ENCODE results near the gene CHTOP.
"Not testable (repeated sequence)": the region's sequence is repeated elsewhere in the genome, so short reads cannot be mapped to it uniquely, and the experiment has no call there.

CHTOP gene

GRCh38 chr1:153667439-153667838, 33.6 kb downstream of the CHTOP start:
- DNase-seq: no peak

GRCh38 chr1:153668672-153669071, 34.8 kb downstream of the CHTOP start:
- not testable (repeated sequence) for DNase-seq

GRCh38 chr1:153669606-153670005, 35.7 kb downstream of the CHTOP start:
- no peak for DNase-seq

- DNase-seq: no peak
Observed at GRCh38 chr1:153670257-153670858, 36.5 kb downstream of the CHTOP start.

- DNase-seq: peak; percentile 99
Observed at GRCh38 chr1:153670859-153671627, 37.2 kb downstream of the CHTOP start, which contains the start of gene ILF2. TSS of gene ILF2 (minus strand) at chr1:153670993. CDS start at chr1:153670922, 71 bp downstream.

GRCh38 chr1:153671628-153672353, 37.9 kb downstream of the CHTOP start:
- DNase-seq: peak; percentile 64

GRCh38 chr1:153673511-153673910, 39.6 kb downstream of the CHTOP start:
- DNase-seq: no peak

- peak; percentile 59 for DNase-seq
Observed at GRCh38 chr1:153677718-153678518, 44.1 kb downstream of the CHTOP start.

- peak; percentile 24 for DNase-seq
Observed at GRCh38 chr1:153678519-153679336, 44.9 kb downstream of the CHTOP start, which contains the start of gene NPR1. TSS of gene NPR1 (plus strand) at chr1:153678688. CDS start at chr1:153679109, 421 bp downstream.

- peak; percentile 24 for DNase-seq
Observed at GRCh38 chr1:153679337-153680119, 45.7 kb downstream of the CHTOP start.

- no peak for DNase-seq
Observed at GRCh38 chr1:153680120-153680403, 46.2 kb downstream of the CHTOP start.

GRCh38 chr1:153682730-153683129, 48.9 kb downstream of the CHTOP start:
- DNase-seq: no peak

GRCh38 chr1:153683854-153684253, 50.0 kb downstream of the CHTOP start:
- no peak for DNase-seq

GRCh38 chr1:153684892-153685291, 51.0 kb downstream of the CHTOP start:
- DNase-seq: no peak

GRCh38 chr1:153685544-153686340, 51.9 kb downstream of the CHTOP start:
- DNase-seq: no peak

GRCh38 chr1:153687346-153688125, 53.7 kb downstream of the CHTOP start:
- no peak for DNase-seq

- no peak for DNase-seq
Observed at GRCh38 chr1:153688276-153688675, 54.4 kb downstream of the CHTOP start.

- no peak for DNase-seq
Observed at GRCh38 chr1:153688736-153689328, 55.0 kb downstream of the CHTOP start.

GRCh38 chr1:153693466-153693865, 59.6 kb downstream of the CHTOP start:
- no peak for DNase-seq
